Coronary artery (tissue), 2 donors: ENCODE results near the gene TSFM.

Source experiments
- DNase-seq: peaks from one replicate; pipeline ENCODE4 v3.0.0-alpha.2; 2017; ENCODE audit warnings: low spot score
- H3K27ac ChIP-seq, 2 donors: fragments of 200-600 bp; sonication (generic); one replicate each; pipeline ENCODE4 v1.5.1; 2016 to 2019
- H3K4me3 ChIP-seq: fragments of 200-600 bp; sonication (generic); 2 replicates; pipeline ENCODE4 v1.5.1; 2016; ENCODE audit warnings: mild to moderate bottlenecking, moderate library complexity
- CTCF ChIP-seq: fragments of 200-600 bp; sonication (generic); IDR thresholded peaks from one replicate; pipeline ENCODE4 v1.5.1; 2019; ENCODE audit warnings: antibody characterized with exemption

Gene TSFM

GRCh38 chr12:57749061-57749460 is 33.5 kb upstream of the TSFM start:
- Histone ChIP-seq H3K27ac (no peak overlapping the region), H3K4me3 (no peak overlapping the region)
- no peak for DNase-seq
- no peak for TF ChIP-seq CTCF

DNA sequence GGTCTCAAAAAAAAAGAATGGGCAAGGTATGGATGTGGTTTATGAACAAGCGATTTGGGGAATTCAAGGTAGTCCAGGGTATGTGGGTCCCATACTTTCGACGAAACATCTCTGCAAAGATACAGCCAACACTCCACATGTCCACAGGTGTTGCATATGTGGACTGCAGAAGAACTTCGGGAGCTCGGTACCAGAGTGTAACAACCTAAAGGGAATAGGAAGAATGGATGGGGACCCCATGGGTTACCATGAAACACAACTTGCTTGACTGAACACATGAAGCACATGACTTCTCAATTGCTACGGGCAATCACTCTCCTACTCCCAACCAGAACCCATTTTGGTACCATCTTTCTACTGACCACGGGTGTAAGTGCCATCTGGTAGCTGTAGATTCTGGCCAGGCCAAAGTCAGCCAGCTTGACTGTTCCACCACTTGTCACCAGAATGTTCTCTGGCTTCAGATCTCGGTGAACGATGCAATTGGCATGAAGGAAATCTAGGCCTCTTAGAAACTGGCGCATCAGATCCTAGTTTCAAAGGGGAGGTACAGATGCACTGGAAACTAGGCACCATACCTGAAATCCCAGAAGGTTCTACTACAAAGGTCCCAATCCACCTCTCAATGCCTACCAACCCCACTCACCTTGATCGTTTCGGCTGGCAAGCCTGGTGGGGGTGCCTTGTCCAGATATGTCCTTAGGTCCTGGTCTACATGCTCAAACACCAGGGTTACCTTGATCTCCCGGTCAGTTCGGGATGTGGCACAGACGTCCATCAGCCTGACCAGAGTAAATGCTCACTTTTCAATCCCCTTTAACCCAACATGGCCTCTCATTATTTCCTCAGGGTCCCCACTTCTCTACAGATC is 31.8 kb upstream of the TSFM start:
- no peak for DNase-seq
- Histone ChIP-seq H3K27ac (peak overlapping the region; percentile 91), H3K4me3 (peak overlapping the region; percentile 80)
- TF ChIP-seq CTCF, result no peak

DNA sequence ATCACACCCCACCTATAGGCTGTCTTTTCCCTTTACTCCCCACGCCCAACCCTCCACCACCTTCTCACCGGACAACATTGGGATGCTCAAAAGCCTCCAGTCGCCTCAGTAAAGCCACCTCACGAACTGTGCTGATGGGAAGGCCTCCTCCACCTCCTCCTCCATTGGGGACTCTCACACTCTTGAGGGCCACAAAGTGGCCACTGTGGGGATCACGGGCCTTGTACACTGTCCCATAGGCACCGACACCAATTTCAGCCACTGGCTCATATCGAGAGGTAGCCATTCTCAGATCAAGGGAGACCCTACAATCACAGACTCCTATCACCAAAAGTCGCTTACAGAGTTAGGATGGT is 31.2 kb upstream of the TSFM start:
- H3K4me3 ChIP-seq, result peak overlapping the region; percentile 80
- no peak for TF ChIP-seq CTCF
- H3K27ac ChIP-seq, result peak overlapping the region; percentile 91
- no peak for DNase-seq

DNA sequence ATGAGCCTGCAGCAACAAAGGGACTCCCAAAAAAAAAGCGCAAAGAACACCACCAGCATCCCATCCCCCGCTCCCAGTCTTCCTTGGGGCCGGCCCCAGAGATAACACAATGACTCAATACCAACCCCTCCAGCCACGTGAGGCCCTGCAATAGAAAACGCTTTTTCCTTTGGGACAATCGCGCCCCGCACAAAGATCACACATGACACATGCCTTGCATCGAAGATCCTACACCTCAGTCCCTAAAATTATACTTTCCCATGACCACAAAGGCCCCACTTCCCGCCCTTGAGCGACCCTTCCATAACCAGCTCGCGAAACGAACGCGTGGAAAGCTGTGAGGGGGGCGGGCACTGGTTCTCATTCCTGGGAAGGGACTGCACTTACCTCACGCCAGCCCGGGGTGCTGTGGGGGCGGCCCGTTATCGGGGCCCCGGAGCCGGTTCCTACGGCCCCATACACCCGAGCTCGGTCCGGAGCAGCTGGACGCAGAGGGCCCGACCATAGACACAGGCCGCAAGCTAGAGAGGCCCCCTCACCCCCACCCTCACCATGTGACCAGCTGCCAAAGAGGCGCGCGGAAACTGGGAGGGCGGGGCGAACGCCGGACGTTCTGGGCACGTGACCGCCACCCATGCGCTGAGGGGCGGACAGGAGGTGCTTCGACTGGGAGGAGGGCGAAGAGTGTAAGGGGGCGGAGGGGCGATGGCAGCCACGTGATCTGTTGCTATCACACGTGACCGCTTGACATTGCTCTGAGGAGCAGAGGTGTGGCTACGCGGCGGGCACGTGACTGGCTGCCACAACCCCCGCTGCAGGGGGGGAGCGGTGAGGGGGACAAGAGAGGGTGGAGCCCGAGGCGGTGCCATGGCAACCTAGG is 30.6 kb upstream of the TSFM start, which contains the start of gene CDK4:
Gene CDK4, minus strand, starts transcription at position 523 of the 880 bp plus-strand sequence. CDS start 593 bp downstream, outside the sequence.
- TF ChIP-seq CTCF, result no peak
- Histone ChIP-seq H3K4me3 (peak within 1 kb of the TSS; percentile 80), H3K27ac (peak within 1 kb of the TSS; percentile 91)
- DNase-seq, result peak; percentile 100

DNA sequence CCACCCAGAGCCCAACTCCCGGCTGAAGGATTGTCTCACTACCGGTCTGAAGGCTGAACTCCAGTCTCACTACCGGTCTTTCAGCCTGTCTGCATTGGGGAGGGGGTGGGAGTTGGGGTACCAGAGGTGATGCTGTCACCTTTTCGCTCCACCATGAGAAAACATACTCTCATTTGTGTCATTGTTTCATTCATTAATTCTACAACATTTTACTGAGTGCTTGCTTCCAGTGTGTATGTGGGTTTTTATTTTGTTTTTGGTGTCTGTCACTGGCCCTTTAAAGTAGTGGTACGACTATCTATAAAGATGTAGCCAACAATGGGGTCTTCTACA is 30.0 kb upstream of the TSFM start:
- TF ChIP-seq CTCF, result no peak
- DNase-seq, result no peak
- peak overlapping the region; percentile 80 for H3K4me3 ChIP-seq

DNA sequence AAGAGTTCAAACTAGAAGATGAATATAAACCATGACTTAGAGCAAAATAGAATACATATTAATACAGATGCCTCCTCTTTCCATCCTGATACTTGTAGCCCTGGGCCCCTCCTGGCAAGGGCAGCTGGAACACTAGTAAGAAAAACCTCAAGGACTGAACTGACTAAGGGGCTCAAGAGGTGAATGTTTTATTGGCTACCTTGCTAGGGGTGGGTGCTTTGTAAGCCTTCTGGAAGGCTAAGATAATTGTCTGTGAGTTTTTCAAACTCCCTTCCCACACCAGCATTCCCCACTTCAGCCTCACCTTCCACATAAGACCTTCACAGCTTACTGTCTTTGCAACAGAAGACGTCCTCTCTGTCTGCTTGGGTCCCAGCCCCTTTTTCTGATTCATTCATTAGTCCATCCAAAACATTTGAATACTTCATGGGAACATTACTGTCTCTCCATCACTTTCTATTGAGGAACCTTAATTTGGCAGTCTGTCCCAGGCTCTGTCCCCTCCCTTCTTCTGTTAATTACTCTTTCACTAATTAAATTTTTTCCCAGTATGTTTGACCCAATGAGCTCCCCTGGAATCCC is 28.7 kb upstream of the TSFM start:
- H3K27ac ChIP-seq, result no peak overlapping the region
- H3K4me3 ChIP-seq, result no peak overlapping the region
- TF ChIP-seq CTCF, result no peak
- DNase-seq, result no peak

More for the DNA sequence above, 30.0 kb upstream of the TSFM start:
- peak overlapping the region; percentile 54 to 91 for H3K27ac ChIP-seq
